GM12892 (cell line): Measurements from ENCODE around the gene ERG.

Experiments
- POLR2A ChIP-seq: IDR thresholded peaks from 2 replicates; pipeline ENCODE4 v1.6.1; 2011; ENCODE audit warnings: low read depth, low read length, control low read depth
- POLR2AphosphoS5 ChIP-seq: IDR thresholded peaks from 2 replicates; pipeline ENCODE4 v1.6.1; 2011; ENCODE audit warnings: low read depth, low read length, control low read depth

DNA sequence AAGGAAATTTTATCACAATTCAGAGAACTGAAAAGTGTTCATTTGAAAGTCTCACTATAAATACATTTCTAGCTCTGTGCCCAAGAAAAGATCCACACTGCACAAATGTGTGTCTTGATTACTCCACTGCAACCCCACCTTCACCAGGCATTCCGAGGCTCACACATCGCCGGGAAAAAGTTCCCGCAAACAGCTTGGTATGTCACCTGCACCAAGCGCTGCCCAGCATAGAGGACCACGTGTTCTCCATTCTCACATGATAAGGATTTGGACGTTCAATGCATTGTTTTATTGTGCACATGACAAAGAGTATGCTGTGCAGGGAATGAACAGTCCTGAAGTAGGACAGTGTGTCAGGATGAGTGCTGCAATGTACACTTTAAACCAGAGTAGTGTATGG lies 70.1 kb downstream of the ERG start:
- TF ChIP-seq POLR2A (no peak), POLR2AphosphoS5 (no peak)
